GM13976 (cell line): Measurements from ENCODE around the gene GLIS1.

Experiments
- DNase-seq: peaks from one replicate; pipeline ENCODE4 v3.0.0; 2012; ENCODE audit warnings: low spot score
- in situ Hi-C: fragments of 300-500 bp; cut with MboI; formaldehyde crosslinking; loops from one replicate; pipeline ENCODE4 v1.12.0; 2022; ENCODE audit warnings: low sequenced_read_pairs, mixed read lengths, inconsistent platforms; ENCODE audit not compliant: unreplicated experiment
- TF ChIP-seq, protein P1 (sequence below): IDR thresholded peaks from 2 replicates; pipeline ENCODE4 v1.5.1; 2012; ENCODE audit warnings: borderline replicate concordance, mild to moderate bottlenecking; ENCODE audit not compliant: insufficient read depth; ENCODE audit errors: extremely low read depth, missing control alignments, control extremely low read depth

GLIS1 gene

DNA sequence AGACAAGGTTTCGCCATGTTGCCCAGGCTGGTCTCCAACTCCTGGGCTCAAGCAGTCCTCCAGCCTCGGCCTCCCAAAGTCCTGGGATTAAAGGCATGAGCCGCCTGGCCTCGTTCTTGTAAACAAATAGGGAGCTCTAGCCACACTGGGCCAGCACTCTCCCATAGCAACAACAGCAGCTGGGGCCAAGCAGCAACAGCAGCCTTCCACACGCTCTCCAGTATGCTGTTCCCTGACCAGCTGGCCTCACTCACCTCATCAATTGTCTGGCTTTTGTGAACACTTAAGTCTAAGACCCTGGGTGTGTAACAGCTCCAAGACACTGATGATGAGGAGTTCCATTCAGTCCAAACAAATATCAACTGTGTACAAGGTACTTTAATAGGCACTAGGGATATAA, 16.9 kb upstream of the GLIS1 start:
- DNase-seq: no peak
- TF ChIP-seq, protein P1, sequence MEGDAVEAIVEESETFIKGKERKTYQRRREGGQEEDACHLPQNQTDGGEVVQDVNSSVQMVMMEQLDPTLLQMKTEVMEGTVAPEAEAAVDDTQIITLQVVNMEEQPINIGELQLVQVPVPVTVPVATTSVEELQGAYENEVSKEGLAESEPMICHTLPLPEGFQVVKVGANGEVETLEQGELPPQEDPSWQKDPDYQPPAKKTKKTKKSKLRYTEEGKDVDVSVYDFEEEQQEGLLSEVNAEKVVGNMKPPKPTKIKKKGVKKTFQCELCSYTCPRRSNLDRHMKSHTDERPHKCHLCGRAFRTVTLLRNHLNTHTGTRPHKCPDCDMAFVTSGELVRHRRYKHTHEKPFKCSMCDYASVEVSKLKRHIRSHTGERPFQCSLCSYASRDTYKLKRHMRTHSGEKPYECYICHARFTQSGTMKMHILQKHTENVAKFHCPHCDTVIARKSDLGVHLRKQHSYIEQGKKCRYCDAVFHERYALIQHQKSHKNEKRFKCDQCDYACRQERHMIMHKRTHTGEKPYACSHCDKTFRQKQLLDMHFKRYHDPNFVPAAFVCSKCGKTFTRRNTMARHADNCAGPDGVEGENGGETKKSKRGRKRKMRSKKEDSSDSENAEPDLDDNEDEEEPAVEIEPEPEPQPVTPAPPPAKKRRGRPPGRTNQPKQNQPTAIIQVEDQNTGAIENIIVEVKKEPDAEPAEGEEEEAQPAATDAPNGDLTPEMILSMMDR: no peak
- in situ Hi-C loops: no loop called here

DNA sequence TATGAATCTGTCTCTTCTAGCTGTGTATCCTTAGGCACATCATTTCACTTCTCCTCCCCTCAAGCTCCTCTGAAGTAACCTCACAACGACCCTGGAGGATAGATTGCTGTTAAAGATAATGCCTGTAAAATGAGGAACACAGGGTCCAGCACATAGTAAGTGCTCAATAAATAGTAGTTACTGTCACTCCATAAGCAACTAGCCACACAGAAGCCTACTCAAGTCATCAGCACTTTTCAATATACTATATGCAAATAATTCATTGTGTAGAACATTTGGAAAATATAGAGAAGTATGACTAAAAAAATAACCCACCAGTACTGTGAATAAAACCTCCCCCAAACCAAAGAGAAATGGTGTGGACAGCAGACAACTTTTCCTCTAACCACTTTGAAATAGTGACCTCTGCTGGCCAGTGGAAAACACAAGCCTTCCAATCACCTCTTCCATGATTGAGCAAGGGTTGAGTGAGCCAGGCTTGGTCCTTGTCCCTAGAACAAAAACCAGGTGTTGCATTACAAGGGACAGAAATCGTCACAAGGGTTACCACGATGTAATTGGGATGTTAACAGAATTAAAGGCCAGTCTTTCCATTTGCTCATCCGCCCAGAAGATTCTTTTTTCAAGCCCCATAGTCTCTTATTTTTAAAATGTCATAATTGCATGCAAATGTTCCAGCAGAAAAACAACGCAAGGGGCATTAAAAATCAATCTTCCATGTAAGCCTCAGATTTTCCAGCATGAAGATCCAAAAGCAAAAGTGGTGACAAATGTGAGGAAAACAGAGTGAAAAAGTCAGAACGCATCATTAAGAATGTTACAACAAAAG, 15.7 kb upstream of the GLIS1 start:
- TF ChIP-seq, protein P1: peak; percentile 65
- peak; percentile 60 for DNase-seq
- in situ Hi-C loops: no loop called here

DNA sequence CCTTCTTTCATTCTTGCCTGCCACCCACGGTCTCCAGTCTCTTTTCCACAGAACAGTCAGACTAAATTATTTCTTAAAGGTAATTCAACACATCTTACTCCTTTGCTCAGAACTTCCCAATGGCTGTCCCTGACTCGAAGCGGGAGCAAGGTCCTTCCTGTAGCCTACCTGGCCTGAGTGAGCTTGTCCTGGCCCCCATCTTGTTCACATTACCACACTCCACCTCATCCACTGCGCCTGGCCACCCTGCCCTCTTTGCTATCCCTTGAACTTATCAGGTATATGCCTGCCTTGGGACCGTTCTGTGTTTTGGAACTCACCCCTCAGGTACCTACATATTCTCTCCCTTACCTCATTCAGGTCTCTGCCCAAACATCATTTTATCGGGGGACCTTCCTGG, 13.3 kb upstream of the GLIS1 start:
- no peak for DNase-seq
- in situ Hi-C loops: no loop called here
- TF ChIP-seq, protein P1: no peak

DNA sequence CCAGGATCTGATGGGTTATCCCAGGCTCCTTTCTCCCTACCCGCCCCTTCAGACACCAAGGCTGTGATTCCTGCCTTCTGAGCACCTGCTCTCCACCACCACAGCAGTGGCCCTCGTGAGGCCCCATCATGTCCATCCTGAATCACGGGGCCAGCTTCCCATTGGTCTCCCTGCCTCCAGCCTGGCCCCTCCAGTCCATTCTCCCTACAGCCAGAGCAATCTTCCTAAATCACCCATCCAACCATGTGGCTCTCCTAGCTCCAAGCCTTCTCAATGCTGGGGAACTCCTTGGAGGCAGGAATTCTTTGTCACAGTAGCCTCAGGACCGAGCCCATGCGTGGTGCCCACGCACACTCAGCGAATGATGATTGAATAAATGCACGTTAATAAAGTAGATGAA, 8.9 kb upstream of the GLIS1 start:
- in situ Hi-C loops: no loop called here
- DNase-seq: no peak
- TF ChIP-seq, protein P1: no peak

DNA sequence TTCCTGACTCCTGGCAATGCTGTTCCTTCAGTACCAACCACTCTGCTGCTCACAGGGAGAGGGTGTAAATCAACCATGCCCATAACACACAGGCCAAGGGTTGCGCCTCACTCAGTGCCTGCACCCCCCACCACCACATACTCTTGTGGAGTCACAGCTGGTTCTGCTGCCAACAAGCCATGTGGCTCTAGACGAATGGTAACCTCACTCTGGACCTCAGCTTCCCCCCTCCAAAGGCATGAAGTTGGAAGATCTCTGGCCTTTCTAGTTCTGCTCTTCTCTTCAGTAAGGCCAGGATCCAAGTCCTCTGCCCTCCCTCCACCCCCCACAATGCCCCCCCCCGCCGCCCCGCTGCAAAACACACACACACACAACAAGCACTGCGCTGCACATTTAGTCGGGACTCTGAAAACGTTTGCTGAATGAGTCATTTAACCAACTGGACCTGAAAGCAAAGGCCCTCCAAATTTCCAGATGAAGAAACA, 1.7 kb upstream of the GLIS1 start:
- no peak for DNase-seq
- TF ChIP-seq, protein P1: no peak
- in situ Hi-C loops: no loop called here

DNA sequence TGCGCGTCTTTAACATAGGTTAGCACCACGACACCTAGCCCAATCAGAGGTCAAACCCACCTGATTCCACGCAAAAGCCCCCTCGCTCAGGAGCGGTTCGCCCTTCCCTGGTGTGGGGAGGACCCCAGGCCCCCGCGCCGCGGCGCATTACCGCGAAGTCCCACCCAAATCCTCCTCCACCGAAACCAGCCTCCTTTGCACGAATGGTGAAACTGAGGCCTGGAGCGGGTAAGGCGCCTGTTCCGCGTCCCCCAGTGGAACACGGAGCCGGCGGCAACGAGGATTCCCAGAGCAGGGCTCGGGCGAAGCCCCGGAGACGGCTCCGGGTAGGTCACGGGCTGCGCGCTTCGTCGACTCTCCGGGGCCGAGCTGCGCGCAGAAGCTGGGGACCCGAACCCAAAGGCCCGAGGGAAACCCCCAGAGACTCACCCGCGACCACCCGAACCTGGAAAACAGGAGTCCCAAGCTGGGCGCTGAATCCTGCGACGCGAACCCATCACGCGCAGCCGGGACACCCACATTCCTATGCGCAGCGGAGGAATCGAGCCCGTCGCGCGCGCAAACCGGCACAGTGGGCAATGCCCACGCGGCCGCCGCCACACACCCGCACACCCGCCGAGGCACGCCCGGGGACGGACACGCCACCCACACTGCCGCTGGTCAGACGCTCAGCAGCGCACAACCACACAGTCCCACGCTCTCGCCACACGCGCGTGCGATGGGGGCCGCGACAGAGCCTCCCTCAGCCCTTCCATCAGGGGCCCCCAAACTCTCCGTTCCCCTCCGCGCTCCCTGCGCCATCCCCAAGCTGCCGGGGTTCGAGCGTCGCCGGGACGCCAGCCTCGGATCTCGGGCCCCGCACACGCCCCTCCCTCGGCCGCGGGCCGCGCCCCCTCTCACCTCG, 507 bp downstream of the GLIS1 start:
- DNase-seq: no peak
- in situ Hi-C loops: no loop called here

More for the DNA sequence above, 507 bp downstream of the GLIS1 start:
- TF ChIP-seq, protein P1: no peak
